H1 (cell line): ENCODE data around the gene CD52. TPM values are rescaled to one million over a fixed set of nuclear protein-coding genes. Genes with fewer than 3 reads are reported as not detected.

Experiments
- CTCF ChIA-PET: fragments of 300-600 bp; sonication (Branson Sonifier 250); formaldehyde crosslinking; loops from one replicate; lab custom pipeline; 2021; ENCODE audit not compliant: partially characterized antibody; lab: Charles Lee
- POLR2A ChIA-PET: fragments of 300-600 bp; sonication (Branson Sonifier 250); formaldehyde crosslinking; loops from one replicate; lab custom pipeline; 2021; ENCODE audit warnings: inconsistent platforms; ENCODE audit not compliant: partially characterized antibody; lab: Charles Lee
- DNase-seq, 2 experiments: peaks; one replicate each; pipeline versions ENCODE4 v3.0.0 to v3.0.0-alpha.2; 2010 to 2022; ENCODE audit warnings: low spot score in 2 of 2, low read depth in 1 of 2, mixed read lengths in 1 of 2
- FAIRE-seq: peaks from 2 replicates; lab custom pipeline; 2011; peaks lifted over from hg19 to GRCh38; lab: Jason Lieb, UNC
- H2AFZ ChIP-seq: 2 replicates; pipeline ENCODE4 v1.8.1; 2012; ENCODE audit warnings: low read length, inconsistent platforms
- H2AK5ac ChIP-seq: 2 replicates; pipeline ENCODE4 v1.6.1; 2013; ENCODE audit warnings: low read depth, low read length
- H2BK120ac ChIP-seq: replicated peaks from 2 replicates; pipeline ENCODE3; 2013; ENCODE audit warnings: low read depth, low read length, inconsistent platforms
- H2BK12ac ChIP-seq: 2 replicates; pipeline ENCODE4 v1.6.1; 2013; ENCODE audit warnings: low read depth, low read length
- H2BK15ac ChIP-seq: 2 replicates; pipeline ENCODE4 v1.6.1; 2013; ENCODE audit warnings: low read length
- H2BK20ac ChIP-seq: 2 replicates; pipeline ENCODE4 v1.6.1; 2013; ENCODE audit warnings: low read length
- H2BK5ac ChIP-seq: 2 replicates; pipeline ENCODE4 v1.6.1; 2013; ENCODE audit warnings: low read depth, low read length
- H3K14ac ChIP-seq: 2 replicates; pipeline ENCODE4 v1.6.1; 2013; ENCODE audit warnings: inconsistent platforms; ENCODE audit not compliant: insufficient read length
- H3K18ac ChIP-seq: 2 replicates; pipeline ENCODE4 v1.6.1; 2013; ENCODE audit warnings: low read length; ENCODE audit errors: extremely low read depth
- H3K23ac ChIP-seq: 2 replicates; pipeline ENCODE4 v1.6.1; 2013; ENCODE audit warnings: inconsistent platforms; ENCODE audit not compliant: insufficient read length
- H3K23me2 ChIP-seq: 2 replicates; pipeline ENCODE4 v1.6.1; 2013; ENCODE audit warnings: low read depth, low read length
- H3K27ac ChIP-seq: 2 replicates; pipeline ENCODE4 v1.6.1; 2011; ENCODE audit warnings: low read depth, low read length, inconsistent platforms
- H3K27me3 ChIP-seq, 4 experiments: replicated peaks in 1 of 4; 1 replicate in 1 of 4; 2 replicates in 3 of 4; pipeline versions ENCODE4 v1.6.1 to v1.8.1; 2011 to 2013; ENCODE audit warnings: low read length in 3 of 4, mild to moderate bottlenecking in 3 of 4, inconsistent platforms in 2 of 4, mixed read lengths in 2 of 4, moderate library complexity in 1 of 4; ENCODE audit not compliant: control insufficient read depth in 3 of 4, insufficient read depth in 3 of 4; ENCODE audit errors: extremely low read depth in 1 of 4
- H3K36me3 ChIP-seq, 4 experiments: 2 replicates each; pipeline versions ENCODE4 v1.6.1 to v1.8.1; 2011 to 2013; ENCODE audit warnings: mild to moderate bottlenecking in 4 of 4, low read length in 3 of 4, moderate library complexity in 2 of 4, control low read depth in 1 of 4, inconsistent platforms in 1 of 4; ENCODE audit not compliant: insufficient read depth in 4 of 4, control insufficient read depth in 2 of 4
- H3K4ac ChIP-seq: replicated peaks from 2 replicates; pipeline ENCODE3; 2013; ENCODE audit warnings: low read length, low read depth, mixed read lengths, inconsistent platforms; ENCODE audit not compliant: insufficient read length
- H3K4me1 ChIP-seq, 4 experiments: replicated peaks in 1 of 4; 1 replicate in 1 of 4; 2 replicates in 3 of 4; pipeline versions ENCODE4 v1.6.1 to v1.8.1; 2011 to 2013; ENCODE audit warnings: low read length in 3 of 4, inconsistent platforms in 2 of 4, mixed read lengths in 1 of 4; ENCODE audit not compliant: insufficient read depth in 4 of 4, control insufficient read depth in 3 of 4
- H3K4me2 ChIP-seq, 2 experiments: 2 replicates each; pipeline versions ENCODE4 v1.6.1 to v1.8.1; 2011 to 2013; ENCODE audit warnings: low read depth in 2 of 2, low read length in 2 of 2, control low read depth in 1 of 2, inconsistent platforms in 1 of 2, mild to moderate bottlenecking in 1 of 2; ENCODE audit not compliant: insufficient read depth in 1 of 2
- H3K4me3 ChIP-seq, 4 experiments: fragments of 200-600, 300-600 bp in 1 of 4; sonication (generic), shearing (Covaris generic), sonication (Bioruptor Twin) in 1 of 4; 2 replicates each; pipeline versions ENCODE4 v1.5.1 to v1.8.1; 2011 to 2016; ENCODE audit warnings: low read length in 4 of 4, low read depth in 3 of 4, control low read depth in 2 of 4, inconsistent platforms in 2 of 4, mild to moderate bottlenecking in 2 of 4, mixed read lengths in 1 of 4, moderate library complexity in 1 of 4; ENCODE audit not compliant: insufficient read depth in 2 of 4; ENCODE audit errors: extremely low read depth in 1 of 4
- H3K56ac ChIP-seq: replicated peaks from 2 replicates; pipeline ENCODE3; 2013; ENCODE audit warnings: low read depth, mild to moderate bottlenecking, mixed read lengths, low read length, inconsistent platforms; ENCODE audit not compliant: insufficient read length
- H3K79me1 ChIP-seq: 2 replicates; pipeline ENCODE4 v1.6.1; 2013; ENCODE audit warnings: low read depth, low read length, control low read depth
- H3K79me2 ChIP-seq, 2 experiments: 2 replicates each; pipeline versions ENCODE4 v1.6.1 to v1.8.1; 2012 to 2013; ENCODE audit warnings: low read length in 2 of 2, mild to moderate bottlenecking in 2 of 2, inconsistent platforms in 1 of 2; ENCODE audit not compliant: insufficient read depth in 2 of 2, control insufficient read depth in 1 of 2
- H3K9ac ChIP-seq, 4 experiments: replicated peaks in 1 of 4; 1 replicate in 1 of 4; 2 replicates in 3 of 4; pipeline versions ENCODE4 v1.6.1 to v1.8.1; 2011 to 2013; ENCODE audit warnings: low read depth in 3 of 4, low read length in 3 of 4, control low read depth in 2 of 4, mild to moderate bottlenecking in 2 of 4, moderate library complexity in 2 of 4, inconsistent platforms in 1 of 4; ENCODE audit errors: extremely low read depth in 1 of 4
- H3K9me3 ChIP-seq, 2 experiments: 2 replicates each; pipeline versions ENCODE4 v1.6.1 to v1.8.1; 2012 to 2013; ENCODE audit warnings: mild to moderate bottlenecking in 2 of 2, moderate library complexity in 2 of 2, control low read depth in 1 of 2, inconsistent platforms in 1 of 2, low read depth in 1 of 2, low read length in 1 of 2, mixed read lengths in 1 of 2; ENCODE audit not compliant: insufficient read depth in 2 of 2
- H4K20me1 ChIP-seq, 2 experiments: replicated peaks in 1 of 2; 2 replicates each; pipeline versions ENCODE3 to v1.8.1; 2011 to 2013; ENCODE audit warnings: inconsistent platforms in 2 of 2, low read length in 2 of 2, mild to moderate bottlenecking in 1 of 2; ENCODE audit not compliant: insufficient read depth in 2 of 2, control insufficient read depth in 1 of 2
- H4K5ac ChIP-seq: 2 replicates; pipeline ENCODE4 v1.6.1; 2013; ENCODE audit warnings: low read length, low read depth, mixed read lengths, inconsistent platforms; ENCODE audit not compliant: insufficient read length
- H4K8ac ChIP-seq: 2 replicates; pipeline ENCODE4 v1.8.0; 2013; ENCODE audit warnings: mild to moderate bottlenecking, moderate library complexity, low read length, inconsistent platforms; ENCODE audit not compliant: insufficient read depth; ENCODE audit errors: extremely low read depth
- H4K91ac ChIP-seq: replicated peaks from 2 replicates; pipeline ENCODE3; 2013; ENCODE audit warnings: low read length, mixed read lengths, inconsistent platforms; ENCODE audit not compliant: insufficient read length
- ASH2L ChIP-seq: fragments of 200-600, 300-600 bp; sonication (generic); IDR thresholded peaks from one replicate; pipeline ENCODE4 v1.7.1; 2017; ENCODE audit warnings: low read length
- ATF3 ChIP-seq: IDR thresholded peaks from 2 replicates; pipeline ENCODE4 v1.6.1; 2011; ENCODE audit warnings: low read depth, mild to moderate bottlenecking, low read length; ENCODE audit not compliant: insufficient read depth
- BCL11A ChIP-seq, 2 experiments: IDR thresholded peaks; one replicate each; pipeline ENCODE4 v1.6.1; 2011; ENCODE audit warnings: low read depth in 2 of 2, low read length in 2 of 2, mild to moderate bottlenecking in 2 of 2
- CBX8 ChIP-seq: fragments of 300-800, 300-1000 bp; sonication (generic); IDR thresholded peaks from 2 replicates; pipeline ENCODE4 v1.7.1; 2016; ENCODE audit warnings: low read depth, low read length, borderline replicate concordance
- CTBP2 ChIP-seq: IDR thresholded peaks from 2 replicates; pipeline ENCODE4 v1.7.0; 2011; ENCODE audit warnings: borderline replicate concordance, mild to moderate bottlenecking, moderate library complexity, mixed read lengths, low read length; ENCODE audit not compliant: insufficient read depth, insufficient read length
- FOSL1 ChIP-seq: IDR thresholded peaks from 2 replicates; pipeline ENCODE4 v1.6.1; 2011; ENCODE audit warnings: mild to moderate bottlenecking, low read depth, low read length, moderate library complexity; ENCODE audit not compliant: insufficient read depth
- JUND ChIP-seq: IDR thresholded peaks from 2 replicates; pipeline ENCODE4 v1.6.1; 2011; ENCODE audit warnings: mild to moderate bottlenecking, improper control_type of control experiment, low read length
- SIN3A ChIP-seq, 2 experiments: IDR thresholded peaks in 1 of 2; conservative IDR thresholded peaks in 1 of 2; 2 replicates each; pipeline ENCODE4 v1.6.1; 2011 to 2012; ENCODE audit warnings: low read length in 2 of 2, improper control_type of control experiment in 1 of 2, low read depth in 1 of 2, mild to moderate bottlenecking in 1 of 2
- SRF ChIP-seq: IDR thresholded peaks from 2 replicates; pipeline ENCODE4 v1.6.1; 2011; ENCODE audit warnings: mild to moderate bottlenecking, low read depth, low read length, moderate library complexity
- TEAD4 ChIP-seq: IDR thresholded peaks from 2 replicates; pipeline ENCODE4 v1.6.1; 2012; ENCODE audit warnings: low read depth, low read length, inconsistent platforms, mixed read lengths
- YY1 ChIP-seq: IDR thresholded peaks from 2 replicates; pipeline ENCODE4 v1.6.1; 2011; ENCODE audit warnings: low read depth, mild to moderate bottlenecking, low read length
- WGBS, 2 experiments: shearing (Covaris generic) in 1 of 2; methylation state at CpG; one replicate each; pipeline versions ENCODE4 v1.1.6 to v1.1.7; 2013 to 2015; ENCODE audit warnings: low lambda C conversion rate in 2 of 2, mixed read lengths in 2 of 2, inconsistent platforms in 1 of 2, low coverage in 1 of 2, missing lambda C conversion rate in 1 of 2; ENCODE audit not compliant: insufficient replicate concordance in 2 of 2, insufficient coverage in 1 of 2, insufficient read length in 1 of 2; ENCODE audit errors: extremely low coverage in 1 of 2, missing lambda C conversion rate in 1 of 2; 5-methylcytosine and 5-hydroxymethylcytosine counted together
- polyA plus RNA-seq, 7 experiments: library from polyadenylated mRNA; depleted of rRNA in 3 of 7; stranded (reverse) in 5 of 7; unstranded in 2 of 7; fragments of >200 nt in 5 of 7; fragments of 200-250 nt in 2 of 7; gene quantifications; 1 replicate in 5 of 7; 2 replicates in 1 of 7; 4 replicates in 1 of 7; pipeline versions ENCODE4 v1.2.1 to v1.2.3, GENCODE V29; 2011 to 2013; ENCODE audit warnings: missing spikeins in 2 of 7, mixed read lengths in 2 of 7
- total RNA-seq: library from RNA; stranded (reverse); fragmentation: NEBNext Ultra II Directional; extraction: Animal tissue kit (Norgen Biotek cat#: 25700); gene quantifications from 2 replicates; pipeline ENCODE4 v1.2.1, GENCODE V29; 2021

Gene CD52
- total and polyA plus RNA-seq, 2 of the 8 experiments (the other 6 are each of a cell fraction or from before 2014, with no cell fraction given), result 2.4 to 3.1 TPM

GRCh38 chr1:26364956-26365355 is 47.2 kb downstream of the CD52 start:
- Histone ChIP-seq H2AK5ac (no peak overlapping the region), H3K14ac (no peak overlapping the region), H3K23ac (no peak overlapping the region), H3K27me3 (peaks cover 0 to 17% (median 11%) of the 10 kb centered on the region in 4 experiments; a peak in 4 of 7 replicates), H4K8ac (no peak overlapping the region), H4K91ac (no peak overlapping the region), H2AFZ (no peak overlapping the region), H4K20me1 (no peaks in the 10 kb centered on the region), H4K5ac (no peak overlapping the region), H3K79me1 (no peaks in the 10 kb centered on the region), H3K56ac (no peak overlapping the region), H2BK120ac (no peak overlapping the region), H2BK12ac (no peak overlapping the region), H3K9ac (no peak overlapping the region), H3K79me2 (no peaks in the 10 kb centered on the region), H3K9me3 (no peaks in the 10 kb centered on the region), H3K4ac (no peak overlapping the region), H2BK20ac (no peak overlapping the region), H3K27ac (no peak overlapping the region), H3K4me3 (no peak overlapping the region), H3K4me1 (peaks cover 0 to 10% (median 7%) of the 10 kb centered on the region in 4 experiments; a peak in 6 of 7 replicates), H3K4me2 (no peak overlapping the region), H3K36me3 (no peaks in the 10 kb centered on the region), H2BK5ac (no peak overlapping the region), H2BK15ac (peak overlapping the region; percentile 40; the same call in 1 of the 2 replicates), H3K18ac (no peak overlapping the region), H3K23me2 (peaks cover 5% of the 10 kb centered on the region; the same call in 1 of the 2 replicates)
- ChIA-PET POLR2A (interaction anchor here (0.7 to 2.0 kb wide), 8 partner anchors 8 to 86 kb away, joined by 3 to 8 read pairs (median 4); partner anchors contain the start of genes CRYBG2, LIN28A and SH3BGRL3), CTCF (interaction anchor here (0.5 to 14.1 kb wide), 23 partner anchors 9 to 322 kb away, joined by 3 to 297 read pairs (median 6); partner anchors contain the start of genes CD52, SH3BGRL3 and ZNF683)
- no peak for DNase-seq
- FAIRE-seq, result no peak
- 94% methylated on average over 8 of the region's 9 CpGs; no CpG with 5 or more reads in 1 of the 2 experiments for WGBS, 2 experiments
- TF ChIP-seq YY1 (no peak), ATF3 (no peak), FOSL1 (no peak), CBX8 (no peak), SRF (no peak), CTBP2 (no peak), BCL11A (IDR thresholded peaks at IDR 0.05; ENCODE audit: low read depth in 2 of 2, low read length in 2 of 2) (no peak), TEAD4 (no peak), JUND (no peak), SIN3A (conservative IDR thresholded peaks at IDR 0.05 in 1 of 2, IDR thresholded peaks at IDR 0.05 in 1 of 2; ENCODE audit: low read depth in 1 of 2, low read length in 2 of 2) (no peak), ASH2L (no peak)
